ENCODE data around the gene TFAP2E.

The TFAP2E gene

GRCh38 chr1:35598895-35599294 is 25.8 kb downstream of the TFAP2E start:
- DNase-seq: no peak

GRCh38 chr1:35599411-35599810 is 26.3 kb downstream of the TFAP2E start:
- no peak for DNase-seq

GRCh38 chr1:35600593-35600992 is 27.5 kb downstream of the TFAP2E start:
- DNase-seq: no peak

- no peak for DNase-seq
Observed at GRCh38 chr1:35603468-35603867, 30.4 kb downstream of the TFAP2E start.

- no peak for DNase-seq
Observed at GRCh38 chr1:35603941-35604340, 30.8 kb downstream of the TFAP2E start.

GRCh38 chr1:35605071-35605866 is 32.2 kb downstream of the TFAP2E start:
- DNase-seq: no peak

GRCh38 chr1:35605867-35606182 is 32.7 kb downstream of the TFAP2E start:
- DNase-seq: no peak

- DNase-seq: no peak
Observed at GRCh38 chr1:35611655-35612054, 38.5 kb downstream of the TFAP2E start.

GRCh38 chr1:35615440-35615839 is 42.3 kb downstream of the TFAP2E start:
- DNase-seq: no peak

GRCh38 chr1:35619237-35620121 is 46.4 kb downstream of the TFAP2E start:
- no peak for DNase-seq

GRCh38 chr1:35622510-35623178 is 49.5 kb downstream of the TFAP2E start:
- DNase-seq: no peak

- no peak for DNase-seq
Observed at GRCh38 chr1:35623832-35624231, 50.7 kb downstream of the TFAP2E start.

GRCh38 chr1:35629051-35629450 is 55.9 kb downstream of the TFAP2E start:
- DNase-seq: no peak

GRCh38 chr1:35631396-35631795 is 58.3 kb downstream of the TFAP2E start:
- no peak for DNase-seq

- no peak for DNase-seq
Observed at GRCh38 chr1:35633547-35633946, 60.4 kb downstream of the TFAP2E start.

- no peak for DNase-seq
Observed at GRCh38 chr1:35637401-35637809, 64.3 kb downstream of the TFAP2E start.

- no peak for DNase-seq
Observed at GRCh38 chr1:35640380-35641232, 67.5 kb downstream of the TFAP2E start.

- DNase-seq: peak; percentile 20
Observed at GRCh38 chr1:35641233-35641866, 68.2 kb downstream of the TFAP2E start, which contains the start of gene PSMB2. TSS of gene PSMB2 (minus strand) at chr1:35641526. CDS start at chr1:35641432, 94 bp downstream.

- DNase-seq: no peak
Observed at GRCh38 chr1:35642471-35642955, 69.4 kb downstream of the TFAP2E start.

- no peak for DNase-seq
Observed at GRCh38 chr1:35644204-35644603, 71.1 kb downstream of the TFAP2E start.
